ENCODE results near the gene ANKH.

GRCh38 chr5:14735944-14736343 lies 135.6 kb downstream of the ANKH start:
- TF ChIP-seq POLR2AphosphoS5 (IDR thresholded peaks at IDR 0.05; ENCODE audit: borderline replicate concordance, low read depth, low read length) (no peak), EZH2 (IDR thresholded peaks at IDR 0.05) (no peak), FOXP2 (optimal IDR thresholded peaks at IDR 0.05; ENCODE audit: control extremely low read depth, extremely low read length, insufficient read depth) (no peak)

All from SK-N-MC (cell line).